Activated CD8-positive, alpha-beta T cell treated with anti-CD3 and anti-CD28 coated beads for 36 hours (primary cell): ENCODE data around the gene FGF18. TPM values are rescaled to one million over a fixed set of nuclear protein-coding genes. Genes with fewer than 3 reads are reported as not detected.

Experiments used
- ATAC-seq: fragments of 200-7000 bp; cut with Tn5 transposase; one replicate; pipeline ENCODE4 v1.10.0; 2021; ENCODE audit warnings: mild to moderate bottlenecking, moderate library complexity
- CTCF ChIA-PET: fragments of 350-600 bp; sonication (Branson Sonifier 250); formaldehyde crosslinking; loops from one replicate; lab custom pipeline; 2021; ENCODE audit warnings: antibody characterized with exemption; lab: Charles Lee
- POLR2A ChIA-PET: fragments of 350-600 bp; sonication (Branson Sonifier 250); formaldehyde crosslinking; loops from one replicate; lab custom pipeline; 2021; ENCODE audit warnings: antibody characterized with exemption; lab: Charles Lee
- DNase-seq: peaks from one replicate; pipeline ENCODE4 v3.0.0-alpha.2; 2020
- H3K27ac Mint-ChIP-seq: one replicate; pipeline ENCODE4 v1.8.0; 2021; ENCODE audit warnings: mild to moderate bottlenecking, mixed read lengths
- H3K27me3 Mint-ChIP-seq: one replicate; pipeline ENCODE4 v1.8.0; 2021; ENCODE audit warnings: mixed read lengths
- H3K36me3 Mint-ChIP-seq: one replicate; pipeline ENCODE4 v1.8.0; 2021; ENCODE audit warnings: low read depth, mixed read lengths
- H3K4me1 Mint-ChIP-seq: one replicate; pipeline ENCODE4 v1.8.0; 2021; ENCODE audit warnings: low read depth, mixed read lengths
- H3K4me3 Mint-ChIP-seq: one replicate; pipeline ENCODE4 v1.8.0; 2021; ENCODE audit warnings: mild to moderate bottlenecking, moderate library complexity, mixed read lengths
- H3K9me3 Mint-ChIP-seq: one replicate; pipeline ENCODE4 v1.8.0; 2021; ENCODE audit warnings: mixed read lengths
- intact Hi-C: fragments of 100-400 bp; cut with micrococcal nuclease; formaldehyde crosslinking; loops from one replicate; pipeline ENCODE4 v1.10.0; 2022
- total RNA-seq, 2 experiments: library from RNA; stranded (reverse); gene quantifications; one replicate each; pipeline ENCODE4 v1.2.3, GENCODE V29; 2021
- TF ChIP-seq, protein P1 (sequence below): fragments of 200-600 bp; IDR thresholded peaks from one replicate; pipeline ENCODE4 v1.8.0; 2022; ENCODE audit warnings: antibody characterized with exemption, mild to moderate bottlenecking

The FGF18 gene
- total RNA-seq, 2 experiments from 2014 or later = 0.18 TPM; not detected in 1

DNA sequence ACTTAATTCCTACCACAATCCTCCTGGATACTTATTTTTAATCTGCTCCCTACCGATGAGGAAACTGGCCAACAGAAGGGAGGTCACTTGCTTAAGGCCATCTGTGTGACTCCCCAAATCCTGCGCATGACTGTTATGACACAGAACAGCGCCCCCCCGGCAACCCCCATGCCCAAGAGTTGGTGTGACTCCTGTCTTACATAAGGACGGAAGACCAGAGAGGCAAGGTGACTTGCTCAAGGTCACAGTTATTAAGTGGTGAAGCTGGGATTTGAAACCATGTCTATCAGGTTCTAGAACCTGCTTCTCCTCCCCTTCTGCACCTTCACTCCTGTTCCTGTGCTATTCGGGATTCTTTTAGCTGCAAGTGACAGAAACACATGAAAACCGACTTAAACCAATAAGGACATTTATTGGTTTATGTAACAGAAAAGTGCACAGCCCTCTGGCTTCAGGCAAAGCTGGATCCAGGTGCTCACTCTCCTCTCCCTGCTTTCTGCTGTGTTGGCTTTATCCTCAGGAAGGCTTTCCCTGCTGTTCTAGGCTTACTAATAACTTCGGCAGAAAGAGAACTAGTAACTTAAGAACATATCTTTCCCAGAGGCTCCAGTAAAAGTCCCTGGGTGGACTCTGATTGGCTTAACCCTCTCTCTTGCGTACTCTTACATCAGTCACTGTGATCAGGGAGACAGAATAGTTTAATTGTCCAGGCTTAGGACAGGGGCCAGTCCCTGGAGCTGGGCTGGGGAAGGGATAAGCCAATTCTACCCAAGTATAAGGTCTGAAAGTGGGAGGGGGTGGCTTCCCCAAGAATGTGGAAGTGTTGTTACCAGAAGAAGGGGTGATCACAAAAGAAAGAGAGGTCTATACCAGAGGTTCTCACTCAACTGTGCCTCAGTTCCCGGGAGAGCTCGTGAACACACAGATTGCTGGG is 43.7 kb downstream of the FGF18 start:
- TF ChIP-seq, protein P1, sequence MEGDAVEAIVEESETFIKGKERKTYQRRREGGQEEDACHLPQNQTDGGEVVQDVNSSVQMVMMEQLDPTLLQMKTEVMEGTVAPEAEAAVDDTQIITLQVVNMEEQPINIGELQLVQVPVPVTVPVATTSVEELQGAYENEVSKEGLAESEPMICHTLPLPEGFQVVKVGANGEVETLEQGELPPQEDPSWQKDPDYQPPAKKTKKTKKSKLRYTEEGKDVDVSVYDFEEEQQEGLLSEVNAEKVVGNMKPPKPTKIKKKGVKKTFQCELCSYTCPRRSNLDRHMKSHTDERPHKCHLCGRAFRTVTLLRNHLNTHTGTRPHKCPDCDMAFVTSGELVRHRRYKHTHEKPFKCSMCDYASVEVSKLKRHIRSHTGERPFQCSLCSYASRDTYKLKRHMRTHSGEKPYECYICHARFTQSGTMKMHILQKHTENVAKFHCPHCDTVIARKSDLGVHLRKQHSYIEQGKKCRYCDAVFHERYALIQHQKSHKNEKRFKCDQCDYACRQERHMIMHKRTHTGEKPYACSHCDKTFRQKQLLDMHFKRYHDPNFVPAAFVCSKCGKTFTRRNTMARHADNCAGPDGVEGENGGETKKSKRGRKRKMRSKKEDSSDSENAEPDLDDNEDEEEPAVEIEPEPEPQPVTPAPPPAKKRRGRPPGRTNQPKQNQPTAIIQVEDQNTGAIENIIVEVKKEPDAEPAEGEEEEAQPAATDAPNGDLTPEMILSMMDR = no peak
- ChIA-PET CTCF (no interaction called here), POLR2A (no interaction called here)
- Mint-ChIP-seq H3K27me3 (peaks cover 22% of the 10 kb centered on the region), H3K27ac (no peak overlapping the region), H3K4me3 (no peak overlapping the region), H3K9me3 (no peaks in the 10 kb centered on the region), H3K36me3 (no peaks in the 10 kb centered on the region), H3K4me1 (no peaks in the 10 kb centered on the region)
- no peak for ATAC-seq
- intact Hi-C loops = no loop called here
- DNase-seq = no peak

GRCh38 chr5:171463862-171464229 is 44.4 kb downstream of the FGF18 start:
- intact Hi-C loops = no loop called here
- Mint-ChIP-seq H3K4me3 (no peak overlapping the region), H3K27me3 (peaks cover 22% of the 10 kb centered on the region), H3K36me3 (no peaks in the 10 kb centered on the region), H3K9me3 (no peaks in the 10 kb centered on the region), H3K27ac (no peak overlapping the region), H3K4me1 (no peaks in the 10 kb centered on the region)
- TF ChIP-seq, protein P1 = no peak
- DNase-seq = no peak
- ChIA-PET POLR2A (no interaction called here), CTCF (no interaction called here)
- ATAC-seq = no peak

DNA sequence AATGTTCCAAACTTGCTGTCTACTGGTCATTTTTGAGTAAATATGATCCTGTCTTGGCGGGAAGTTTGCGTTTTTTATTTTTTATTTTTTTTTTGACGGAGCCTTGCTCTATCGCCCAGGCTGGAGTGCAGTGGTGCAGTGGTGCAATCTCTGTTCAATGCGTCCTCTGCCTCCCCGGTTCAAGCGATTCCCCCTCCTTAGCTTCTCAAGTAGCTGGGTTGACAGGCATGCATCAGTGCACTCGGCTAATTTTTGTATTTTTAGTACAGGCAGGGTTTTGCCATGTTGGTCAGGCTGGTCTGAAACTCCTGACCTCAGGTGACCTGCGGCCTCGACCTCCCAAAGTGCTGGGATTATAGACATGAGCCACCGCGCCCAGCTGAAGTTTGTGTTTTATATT is 45.4 kb downstream of the FGF18 start:
- Mint-ChIP-seq H3K9me3 (no peaks in the 10 kb centered on the region), H3K36me3 (no peaks in the 10 kb centered on the region), H3K27me3 (peaks cover 22% of the 10 kb centered on the region), H3K4me3 (no peak overlapping the region), H3K27ac (no peak overlapping the region), H3K4me1 (no peaks in the 10 kb centered on the region)
- intact Hi-C loops = no loop called here
- DNase-seq (no peak), ATAC-seq (no peak)
- POLR2A ChIA-PET = no interaction called here
- TF ChIP-seq, protein P1 = no peak
- CTCF ChIA-PET = no interaction called here

DNA sequence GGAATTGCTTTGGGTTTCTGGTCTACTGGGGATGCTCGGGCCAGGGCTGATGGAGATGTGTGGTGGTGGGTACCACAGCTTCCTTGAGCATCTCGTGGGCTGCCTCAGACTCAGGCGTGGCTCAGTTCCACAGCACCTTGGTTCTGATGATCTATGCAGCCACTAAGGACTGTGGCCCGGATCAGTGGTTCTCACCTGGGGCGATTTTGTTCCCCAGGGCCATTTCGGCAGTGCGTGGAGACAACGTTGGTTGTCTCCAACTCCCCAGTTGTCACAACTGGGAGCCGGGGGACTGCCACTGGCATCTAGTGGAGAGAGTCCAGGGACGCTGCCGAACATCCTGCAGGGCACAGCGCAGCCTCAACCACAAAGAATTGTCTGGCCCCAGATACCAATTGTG is 47.7 kb downstream of the FGF18 start:
- POLR2A ChIA-PET = no interaction called here
- intact Hi-C loops = no loop called here
- no peak for ATAC-seq

DNA sequence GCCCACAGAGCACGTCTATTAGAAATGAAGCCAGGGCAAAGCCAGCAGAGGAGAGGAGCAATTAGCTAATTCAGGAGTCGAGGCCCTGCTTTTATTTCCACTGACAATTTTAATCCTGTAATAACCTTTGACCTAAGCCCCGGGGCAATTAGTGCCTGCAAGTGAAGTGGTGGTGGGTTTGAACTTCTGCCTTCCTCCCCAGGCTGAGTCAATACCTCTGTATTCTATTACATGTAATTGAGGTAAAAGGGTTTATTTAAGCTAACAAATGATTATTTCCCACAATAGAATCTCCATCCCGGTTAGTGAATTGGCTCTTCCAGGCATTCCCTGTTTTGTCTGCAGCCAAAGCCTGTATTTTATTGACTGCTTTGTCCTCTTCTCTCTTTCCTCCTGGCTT is 49.9 kb downstream of the FGF18 start:
- H3K27ac Mint-ChIP-seq = no peak overlapping the region
- POLR2A ChIA-PET = no interaction called here

More for the DNA sequence above, 47.7 kb downstream of the FGF18 start:
- no peak for DNase-seq
- no peaks in the 10 kb centered on the region for H3K4me1 Mint-ChIP-seq
- CTCF ChIA-PET = no interaction called here
- TF ChIP-seq, protein P1 = no peak
- no peaks in the 10 kb centered on the region for H3K36me3 Mint-ChIP-seq
- no peak overlapping the region for H3K27ac Mint-ChIP-seq
- peaks cover 20% of the 10 kb centered on the region for H3K27me3 Mint-ChIP-seq
- no peak overlapping the region for H3K4me3 Mint-ChIP-seq
- no peaks in the 10 kb centered on the region for H3K9me3 Mint-ChIP-seq

More for the DNA sequence above, 49.9 kb downstream of the FGF18 start:
- CTCF ChIA-PET = no interaction called here
- ATAC-seq (no peak), DNase-seq (no peak)
- TF ChIP-seq, protein P1 = no peak
- Mint-ChIP-seq H3K36me3 (no peaks in the 10 kb centered on the region), H3K4me3 (no peak overlapping the region), H3K4me1 (no peaks in the 10 kb centered on the region), H3K27me3 (peaks cover 13% of the 10 kb centered on the region), H3K9me3 (no peaks in the 10 kb centered on the region)
- intact Hi-C loops = no loop called here
